ENCODE results near the gene NOSIP.

The NOSIP gene

GRCh38 chr19:49570997-49571676, 9.2 kb downstream of the NOSIP start:
- no peak for DNase-seq

- DNase-seq, result peak; percentile 75
Measured at GRCh38 chr19:49570138-49570856, 10.1 kb downstream of the NOSIP start.

GRCh38 chr19:49567861-49568441, 12.4 kb downstream of the NOSIP start:
- no peak for DNase-seq

GRCh38 chr19:49566302-49566701, 14.1 kb downstream of the NOSIP start:
- DNase-seq, result no peak

GRCh38 chr19:49565261-49565660, 15.1 kb downstream of the NOSIP start:
- no peak for DNase-seq

GRCh38 chr19:49564616-49565045, 15.7 kb downstream of the NOSIP start:
- DNase-seq, result no peak

- DNase-seq, result no peak
Measured at GRCh38 chr19:49560358-49560900, 19.9 kb downstream of the NOSIP start.

GRCh38 chr19:49559928-49560327, 20.4 kb downstream of the NOSIP start:
- DNase-seq, result no peak

- no peak for DNase-seq
Measured at GRCh38 chr19:49559443-49559842, 20.9 kb downstream of the NOSIP start.

GRCh38 chr19:49558591-49558990, 21.8 kb downstream of the NOSIP start:
- no peak for DNase-seq

GRCh38 chr19:49557641-49558325, 22.6 kb downstream of the NOSIP start:
- DNase-seq, result no peak

- no peak for DNase-seq
Measured at GRCh38 chr19:49556412-49557398, 23.7 kb downstream of the NOSIP start.

GRCh38 chr19:49555600-49556411, 24.6 kb downstream of the NOSIP start:
- no peak for DNase-seq

- no peak for DNase-seq
Measured at GRCh38 chr19:49554701-49555181, 25.6 kb downstream of the NOSIP start.

GRCh38 chr19:49553451-49554271, 26.7 kb downstream of the NOSIP start:
- no peak for DNase-seq

GRCh38 chr19:49552749-49553148, 27.6 kb downstream of the NOSIP start:
- no peak for DNase-seq

GRCh38 chr19:49551531-49551930, 28.8 kb downstream of the NOSIP start:
- DNase-seq, result no peak

GRCh38 chr19:49549045-49549444, 31.3 kb downstream of the NOSIP start:
- DNase-seq, result no peak

GRCh38 chr19:49546825-49547565, 33.4 kb downstream of the NOSIP start:
- peak; percentile 74 for DNase-seq
